GM12874 (cell line): Measurements from ENCODE around the gene HPCA.

Source experiments
- CTCF ChIP-seq: IDR thresholded peaks from 2 replicates; pipeline ENCODE4 v1.5.1; 2011; ENCODE audit warnings: low read depth, mild to moderate bottlenecking, control low read depth, low read length, moderate library complexity; ENCODE audit not compliant: insufficient read depth

HPCA gene

GRCh38 chr1:32903991-32904785, 17.9 kb downstream of the HPCA start:
- no peak for TF ChIP-seq CTCF

GRCh38 chr1:32904797-32905196, 18.5 kb downstream of the HPCA start:
- TF ChIP-seq CTCF: no peak

GRCh38 chr1:32906654-32907053, 20.4 kb downstream of the HPCA start:
- no peak for TF ChIP-seq CTCF

- no peak for TF ChIP-seq CTCF
These were observed 21.1 kb downstream of the HPCA start for GRCh38 chr1:32907435-32907834.

GRCh38 chr1:32910319-32910718, 24.0 kb downstream of the HPCA start:
- no peak for TF ChIP-seq CTCF

- no peak for TF ChIP-seq CTCF
These were observed 29.7 kb downstream of the HPCA start for GRCh38 chr1:32915766-32916706.

GRCh38 chr1:32917521-32917920, 31.2 kb downstream of the HPCA start:
- TF ChIP-seq CTCF: no peak
